NT2/D1 (cell line): ENCODE data around the gene TACSTD2.

Experiments used
- YY1 ChIP-seq: IDR thresholded peaks from 2 replicates; pipeline ENCODE4 v1.6.1; 2011; ENCODE audit not compliant: insufficient read length, insufficient read depth
- ZNF274 ChIP-seq: IDR thresholded peaks from 2 replicates; pipeline ENCODE4 v1.6.1; 2011; ENCODE audit warnings: mild to moderate bottlenecking, low read depth, low read length

GRCh38 chr1:58585581-58586151, 8.6 kb upstream of the TACSTD2 start:
- TF ChIP-seq ZNF274: no peak
- no peak for TF ChIP-seq YY1
